Retinal pigment epithelial cell (primary cell): ENCODE results near the gene ADCK2.

Experiments used
- DNase-seq: peaks from one replicate; pipeline ENCODE4 v3.0.0-alpha.2; 2010; ENCODE audit warnings: low read depth
- H3K4me3 ChIP-seq: 2 replicates; pipeline ENCODE4 v1.5.1; 2011; ENCODE audit warnings: mild to moderate bottlenecking, low read length, control low read depth, moderate library complexity
- TF ChIP-seq, protein P1 (sequence below): conservative IDR thresholded peaks from 2 replicates; pipeline ENCODE4 v1.5.1; 2011; ENCODE audit warnings: low read depth, low read length, control low read depth, inconsistent platforms

Gene ADCK2

DNA sequence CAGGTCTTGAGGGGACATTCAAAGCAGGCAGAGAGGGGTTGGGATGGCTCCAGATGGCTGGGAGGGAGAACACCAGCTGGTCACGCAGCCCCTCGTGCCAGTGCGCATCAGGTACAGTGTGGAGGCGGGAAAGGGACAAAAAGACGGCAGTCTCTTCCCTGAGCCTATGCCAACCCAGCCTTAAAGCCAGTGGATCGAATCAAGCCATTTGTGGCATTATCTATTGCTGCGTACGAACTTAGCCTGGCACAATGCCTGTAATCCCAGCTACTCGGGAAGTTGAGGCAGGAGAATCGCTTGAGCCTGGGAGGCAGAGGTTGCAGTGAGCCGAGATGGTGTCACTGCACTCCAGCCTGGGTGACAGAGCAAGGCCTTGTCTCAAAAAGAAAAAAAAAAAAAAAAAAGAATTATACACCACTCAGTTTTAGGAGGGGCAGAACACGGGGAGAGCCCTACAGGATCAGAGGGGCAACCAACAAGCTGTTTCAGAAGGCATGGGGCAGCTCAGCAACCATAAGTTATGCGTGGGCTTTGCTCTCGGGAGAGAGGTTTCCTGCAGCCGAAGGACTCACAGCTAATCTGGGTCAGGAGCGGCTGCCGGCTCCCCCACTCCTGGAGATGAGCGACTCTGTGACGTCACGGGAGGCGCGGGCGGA lies 23.4 kb downstream of the ADCK2 start:
- peak; percentile 64 for DNase-seq
- peak overlapping the region; percentile 80 for H3K4me3 ChIP-seq
- TF ChIP-seq, protein P1, sequence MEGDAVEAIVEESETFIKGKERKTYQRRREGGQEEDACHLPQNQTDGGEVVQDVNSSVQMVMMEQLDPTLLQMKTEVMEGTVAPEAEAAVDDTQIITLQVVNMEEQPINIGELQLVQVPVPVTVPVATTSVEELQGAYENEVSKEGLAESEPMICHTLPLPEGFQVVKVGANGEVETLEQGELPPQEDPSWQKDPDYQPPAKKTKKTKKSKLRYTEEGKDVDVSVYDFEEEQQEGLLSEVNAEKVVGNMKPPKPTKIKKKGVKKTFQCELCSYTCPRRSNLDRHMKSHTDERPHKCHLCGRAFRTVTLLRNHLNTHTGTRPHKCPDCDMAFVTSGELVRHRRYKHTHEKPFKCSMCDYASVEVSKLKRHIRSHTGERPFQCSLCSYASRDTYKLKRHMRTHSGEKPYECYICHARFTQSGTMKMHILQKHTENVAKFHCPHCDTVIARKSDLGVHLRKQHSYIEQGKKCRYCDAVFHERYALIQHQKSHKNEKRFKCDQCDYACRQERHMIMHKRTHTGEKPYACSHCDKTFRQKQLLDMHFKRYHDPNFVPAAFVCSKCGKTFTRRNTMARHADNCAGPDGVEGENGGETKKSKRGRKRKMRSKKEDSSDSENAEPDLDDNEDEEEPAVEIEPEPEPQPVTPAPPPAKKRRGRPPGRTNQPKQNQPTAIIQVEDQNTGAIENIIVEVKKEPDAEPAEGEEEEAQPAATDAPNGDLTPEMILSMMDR = no peak

DNA sequence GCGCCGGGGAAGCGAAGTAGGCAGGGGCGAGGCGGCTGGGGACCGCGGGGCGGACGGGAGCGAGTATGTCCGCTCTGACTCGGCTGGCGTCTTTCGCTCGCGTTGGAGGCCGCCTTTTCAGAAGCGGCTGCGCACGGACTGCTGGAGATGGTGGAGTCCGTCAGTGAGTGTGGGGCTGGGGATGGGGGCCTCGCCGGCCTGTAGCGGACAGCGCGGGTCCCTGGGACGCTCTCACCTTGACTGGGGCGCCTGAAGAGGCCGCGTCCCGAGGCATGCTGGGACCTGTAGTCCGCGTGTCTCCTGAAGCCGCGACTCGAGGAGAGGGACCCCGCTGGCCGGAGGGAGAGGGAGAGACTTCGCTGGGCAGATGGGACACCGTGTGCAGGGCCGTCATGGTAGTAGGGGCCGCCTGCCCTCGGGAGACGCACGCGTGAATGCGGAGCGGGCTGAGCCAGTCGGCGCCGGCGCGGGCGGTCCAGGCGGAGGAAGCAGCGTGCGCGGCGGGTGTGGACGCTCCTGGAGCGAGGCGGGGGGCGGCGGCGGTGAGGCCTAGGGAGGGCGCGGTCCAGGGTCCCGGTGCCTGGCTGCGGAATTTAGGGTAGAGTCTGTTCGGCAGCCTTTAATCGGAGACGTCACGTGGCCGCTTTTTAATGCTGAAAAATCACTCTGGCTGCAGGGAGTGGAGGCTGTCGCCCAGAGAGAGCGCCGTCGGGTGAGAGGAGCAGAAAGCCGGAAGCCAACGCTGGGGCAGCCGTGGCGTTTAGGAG lies 24.1 kb downstream of the ADCK2 start, which contains the start of gene NDUFB2:
Gene NDUFB2, plus strand, starts transcription at position 29 of the 767 bp plus-strand sequence. Its CDS starts 37 bp downstream, at position 66.
- DNase-seq = peak; percentile 54
- H3K4me3 ChIP-seq = peak within 1 kb of the TSS; percentile 80
- TF ChIP-seq, protein P1 = no peak

DNA sequence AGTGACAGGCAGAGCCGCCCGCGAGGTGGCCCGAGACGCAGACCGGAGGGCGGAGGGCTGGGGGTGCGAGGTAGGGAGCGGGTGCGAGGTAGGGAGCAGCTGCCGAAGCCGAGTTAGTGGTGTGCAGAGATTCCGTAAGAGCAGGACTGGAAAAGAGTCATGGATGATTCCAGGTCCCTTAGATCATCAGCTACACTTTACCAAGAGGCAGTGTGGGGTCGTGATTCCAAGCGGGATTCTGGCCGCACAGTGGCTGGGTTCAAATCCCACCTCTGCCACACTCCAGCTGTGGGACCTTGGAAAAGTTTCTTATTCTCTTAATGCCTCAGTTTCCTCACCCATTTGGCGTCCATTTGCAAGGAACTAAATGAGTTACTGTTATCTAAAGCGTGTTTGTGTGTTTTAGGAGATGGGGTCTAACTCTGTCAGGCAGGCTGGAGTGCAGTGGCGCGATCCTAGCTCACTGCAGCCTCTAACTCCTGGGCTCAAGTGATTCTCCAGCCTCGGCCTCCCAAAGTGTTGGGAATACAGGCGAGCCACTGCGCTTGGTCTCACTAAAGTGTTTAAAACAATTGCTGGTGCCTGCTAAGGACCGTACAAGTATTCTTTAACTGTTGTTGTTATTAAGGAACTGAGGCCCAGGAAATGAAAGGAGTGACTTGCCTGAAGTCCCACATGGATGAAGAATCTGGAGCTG lies 24.9 kb downstream of the ADCK2 start:
- TF ChIP-seq, protein P1 = no peak
- peak overlapping the region; percentile 80 for H3K4me3 ChIP-seq
- DNase-seq = no peak

DNA sequence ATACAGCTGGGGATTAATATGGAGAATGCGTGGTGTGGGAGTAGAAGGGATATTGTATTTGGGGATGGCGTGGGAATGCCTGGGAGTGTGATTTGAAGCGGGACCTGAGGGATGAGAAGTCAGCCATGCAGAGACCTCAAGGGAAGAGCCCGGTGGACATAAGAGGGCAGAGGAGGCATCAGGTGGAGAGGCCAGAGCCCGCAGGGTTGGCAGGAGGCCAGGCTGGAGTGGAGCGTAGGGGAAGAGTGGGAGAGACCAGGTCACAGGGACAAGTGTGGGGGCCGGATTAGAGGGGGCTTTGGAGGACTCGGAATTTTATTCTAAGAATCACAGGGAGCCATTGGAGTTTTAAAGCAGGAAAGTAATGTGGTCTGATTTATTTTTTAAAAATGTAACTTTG lies 25.7 kb downstream of the ADCK2 start:
- no peak for DNase-seq
- no peak overlapping the region for H3K4me3 ChIP-seq
- TF ChIP-seq, protein P1 = no peak

DNA sequence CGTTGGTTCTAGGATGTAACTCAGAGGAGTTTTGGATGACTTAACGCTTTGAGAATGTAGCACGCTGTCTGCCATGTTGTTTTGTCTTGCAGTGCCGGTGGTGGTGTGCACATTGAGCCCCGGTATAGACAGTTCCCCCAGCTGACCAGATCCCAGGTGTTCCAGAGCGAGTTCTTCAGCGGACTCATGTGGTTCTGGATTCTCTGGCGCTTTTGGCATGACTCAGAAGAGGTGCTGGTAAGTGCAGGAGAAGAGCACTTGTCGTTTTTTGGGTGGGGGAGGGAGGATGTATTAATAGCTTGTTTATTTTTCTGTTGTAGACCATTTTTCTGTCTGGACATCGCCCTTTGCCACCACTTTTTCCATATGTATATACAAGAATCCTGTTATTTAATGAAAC lies 30.0 kb downstream of the ADCK2 start:
- no peak for DNase-seq
- TF ChIP-seq, protein P1 = no peak
- H3K4me3 ChIP-seq = no peak overlapping the region

DNA sequence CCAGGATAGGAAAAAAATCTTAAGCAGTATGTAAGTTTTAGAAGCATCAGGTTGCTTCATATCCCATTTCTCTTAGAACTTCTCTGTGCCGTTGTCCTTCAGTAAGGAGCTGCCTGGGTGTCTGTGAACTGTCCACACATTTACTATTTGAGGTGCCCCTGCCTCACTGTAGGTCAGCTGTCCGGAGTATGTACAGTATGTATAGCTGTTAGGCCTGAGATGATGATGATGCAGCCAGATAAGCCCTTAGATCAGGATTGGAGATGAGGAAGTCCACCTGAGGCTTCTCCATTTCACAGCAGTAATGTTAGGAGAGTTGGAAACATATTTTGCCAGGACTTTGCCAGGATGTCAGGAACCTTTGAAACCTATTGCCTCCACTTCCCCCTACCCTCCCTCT lies 31.5 kb downstream of the ADCK2 start:
- TF ChIP-seq, protein P1 = no peak
- no peak overlapping the region for H3K4me3 ChIP-seq
- no peak for DNase-seq
